Left renal cortex interstitium (tissue), 4 donors: Measurements from ENCODE around the gene ETV3. TPM values are rescaled to one million over a fixed set of nuclear protein-coding genes. Genes with fewer than 3 reads are reported as not detected.

Experiments
- DNase-seq, 4 donors: peaks; one replicate each; pipeline ENCODE4 v3.0.0-alpha.2; 2013; ENCODE audit warnings: low read depth in 4 of 4, low spot score in 2 of 4, missing footprints in 1 of 4
- polyA plus RNA-seq, 4 donors: library from polyadenylated mRNA; unstranded; fragments of 120-200 nt; gene quantifications; one replicate each; pipeline ENCODE4 v1.2.1, GENCODE V29; 2013; ENCODE audit not compliant: insufficient read length in 4 of 4

Gene ETV3
- polyA plus RNA-seq, 4 donors = 25.9 to 27.5 (median 26.3) TPM

DNA sequence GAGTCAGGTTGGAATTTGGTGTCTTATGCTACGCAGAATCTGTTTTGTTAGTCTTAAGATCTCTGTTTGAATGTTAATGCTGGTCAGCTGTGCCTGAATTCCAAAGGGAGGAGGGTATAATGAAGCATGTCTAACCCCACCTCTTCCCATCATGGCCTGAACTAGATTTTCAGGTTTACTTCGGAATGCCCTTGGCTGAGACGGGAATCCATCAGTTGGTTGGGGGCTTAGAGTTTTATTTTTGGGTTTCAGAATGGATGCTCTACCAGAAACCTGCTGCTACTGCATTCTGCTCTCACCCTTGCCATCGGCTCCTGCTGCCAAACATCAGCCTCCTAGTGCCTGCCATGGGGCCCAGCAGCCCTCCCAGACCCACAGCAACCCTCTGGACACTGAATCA is 24.1 kb upstream of the ETV3 start:
- no peak for DNase-seq

DNA sequence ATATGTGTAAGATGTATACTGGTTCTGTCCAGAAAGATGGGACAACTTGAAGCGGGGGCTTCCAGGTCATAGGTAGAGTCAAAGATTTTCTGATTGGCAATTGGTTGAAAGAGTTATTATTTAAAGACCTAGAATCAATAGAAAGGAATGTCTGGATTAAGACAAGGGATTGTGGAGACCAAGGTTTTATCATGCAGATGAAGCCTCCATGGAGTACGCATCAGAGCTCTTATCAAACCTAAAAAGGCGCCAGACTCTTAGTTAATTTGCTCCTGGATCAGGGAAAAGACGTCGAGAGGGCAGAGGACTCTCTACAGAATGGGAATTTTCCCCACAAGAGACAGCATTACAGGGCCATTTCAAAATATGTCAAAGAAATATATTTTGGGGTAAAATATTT is 23.7 kb upstream of the ETV3 start:
- no peak for DNase-seq

DNA sequence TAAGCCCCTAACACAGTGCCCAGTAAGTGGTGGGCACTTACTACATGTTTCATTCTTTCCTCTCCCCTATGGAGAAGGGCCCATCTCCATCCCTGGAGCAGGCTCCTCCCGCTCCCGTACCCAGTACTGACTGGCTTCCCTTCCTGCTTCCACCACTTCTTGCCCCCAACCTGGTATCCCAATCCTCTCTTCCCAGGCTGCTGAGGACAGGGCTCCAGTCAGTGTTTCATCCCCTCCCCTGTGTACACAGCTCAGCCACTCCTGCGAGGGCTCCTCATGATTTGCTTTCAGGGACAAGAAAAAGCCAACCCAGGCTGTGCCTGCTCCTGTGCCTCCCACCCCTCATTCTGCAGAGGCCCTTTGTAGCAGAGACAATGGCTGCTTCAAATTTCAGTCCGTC is 20.8 kb upstream of the ETV3 start:
- DNase-seq = no peak

DNA sequence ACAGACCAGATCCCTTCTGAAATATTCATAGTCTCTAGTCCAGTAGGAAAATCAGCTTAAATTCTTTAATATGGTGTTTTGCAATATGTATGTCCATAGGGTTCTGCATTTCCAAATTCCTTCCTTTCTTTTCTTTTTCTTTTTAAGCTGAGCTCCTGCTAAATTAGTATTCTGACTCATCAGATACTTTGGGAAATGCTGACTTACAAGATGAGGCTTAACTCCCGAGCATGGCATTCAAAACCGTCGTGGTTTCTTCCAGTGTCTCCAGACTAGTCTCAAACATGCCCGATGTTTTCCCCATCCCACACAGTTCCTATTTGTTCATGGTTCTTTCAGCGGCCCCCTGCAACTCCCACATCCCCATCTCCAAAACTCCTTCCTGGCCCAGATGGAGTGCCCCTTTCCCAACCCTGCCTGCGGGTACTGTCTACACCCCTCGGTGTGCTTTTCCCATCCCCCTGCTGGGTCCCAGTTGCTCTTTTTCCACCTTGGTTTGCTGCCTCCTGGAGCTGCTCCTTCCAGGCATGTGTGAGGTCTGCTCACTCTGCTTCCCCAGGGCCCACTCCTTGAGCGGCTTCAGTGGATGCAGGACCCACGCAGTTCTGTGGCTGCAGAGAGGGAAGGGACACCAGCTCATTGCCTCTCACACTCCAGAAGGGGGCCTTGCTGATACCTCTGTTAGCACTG is 19.5 kb upstream of the ETV3 start:
- DNase-seq = no peak

DNA sequence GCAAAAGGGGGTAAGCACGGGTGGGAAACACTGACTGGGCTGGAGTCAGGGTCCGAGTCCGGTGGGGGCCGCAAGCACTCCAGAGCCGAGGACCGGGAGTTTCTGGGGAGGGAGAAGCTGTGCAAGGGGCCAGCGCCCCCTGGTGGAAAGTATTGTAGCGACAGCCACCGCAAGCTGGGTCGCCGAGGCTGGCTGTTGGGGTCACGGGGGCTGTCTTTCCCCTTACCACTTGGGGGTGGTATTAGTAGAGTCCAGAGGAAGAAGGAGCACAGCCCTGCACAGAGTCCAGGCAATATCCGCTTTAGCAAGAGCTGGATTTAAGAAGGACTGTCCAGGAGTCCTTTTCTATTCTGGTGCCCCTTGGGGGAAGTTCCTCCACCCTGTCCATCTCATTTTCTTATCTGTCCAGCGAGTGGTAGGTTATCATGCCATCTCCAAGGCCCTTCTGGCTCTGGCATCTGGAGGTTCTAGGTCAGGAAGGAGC is 17.9 kb upstream of the ETV3 start:
- DNase-seq = peak in 2 of 4 donors; percentile 49 to 59

DNA sequence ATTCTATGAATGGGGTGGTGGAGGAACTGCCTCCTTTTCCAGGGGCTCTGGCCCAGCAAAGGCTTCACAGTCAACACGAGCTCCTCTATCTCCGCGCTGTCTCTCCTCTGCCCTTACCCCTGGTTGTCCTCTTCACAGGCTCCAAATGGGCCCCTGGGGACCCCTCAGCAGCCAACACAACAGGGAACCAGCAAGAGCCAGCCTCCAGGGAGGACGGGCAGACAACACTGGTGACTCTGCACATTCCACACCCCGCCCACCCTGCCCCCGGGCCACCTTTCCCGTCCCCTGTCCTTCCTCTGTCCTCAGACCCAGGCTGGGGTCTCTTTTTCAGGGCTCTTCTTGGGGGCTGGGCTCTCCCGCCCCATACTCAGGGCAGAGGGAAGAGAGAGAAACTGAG is 17.5 kb upstream of the ETV3 start:
- DNase-seq = no peak

DNA sequence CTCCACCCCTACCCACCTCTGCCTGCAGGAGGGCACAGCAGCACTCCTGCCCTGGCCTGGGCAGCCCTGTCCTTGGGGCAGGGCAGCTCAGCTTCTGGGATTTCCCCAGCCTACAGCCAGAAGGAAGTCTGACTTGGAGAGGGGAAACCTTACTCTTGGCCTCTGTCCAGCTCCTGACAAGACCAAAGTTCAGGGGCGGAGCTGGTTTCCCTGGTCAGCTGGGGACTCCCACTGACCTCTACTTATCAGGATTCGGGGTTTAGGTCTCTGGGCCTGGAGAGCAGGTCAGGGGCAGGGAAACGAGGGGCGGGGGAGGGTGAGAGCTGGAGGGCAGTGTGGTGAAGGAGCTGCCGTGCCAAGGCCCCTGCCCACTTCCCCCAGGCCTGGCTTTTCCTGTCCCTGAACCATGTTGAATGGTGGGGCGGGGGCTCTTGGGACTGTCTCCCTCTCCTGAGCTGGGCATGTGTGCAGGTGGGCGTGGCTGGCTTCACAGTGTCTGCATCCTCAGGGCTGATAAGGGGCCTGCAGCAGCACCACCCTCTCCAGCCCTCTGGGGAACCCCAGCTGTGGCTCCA is 16.8 kb upstream of the ETV3 start:
- DNase-seq = peak in 1 of 4 donors; percentile 41

DNA sequence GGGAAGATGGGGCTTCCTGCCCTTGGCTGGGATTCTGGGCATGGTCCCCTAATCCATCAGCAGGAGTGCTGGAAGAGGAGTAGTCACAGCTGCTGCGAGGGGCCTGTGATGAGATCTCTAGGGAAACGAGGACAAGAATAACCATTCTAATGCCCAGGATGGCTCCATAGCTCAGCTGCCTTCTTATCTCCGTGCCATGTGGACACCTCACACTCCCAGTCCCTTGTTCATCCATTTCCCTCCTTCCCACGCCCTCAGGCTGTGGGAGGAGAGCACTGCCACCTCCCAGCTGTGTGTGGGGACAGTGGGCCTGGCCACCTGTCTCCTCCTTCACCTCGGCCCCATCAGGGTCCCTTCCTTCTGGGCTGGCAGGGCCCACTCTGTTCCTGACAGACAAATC is 16.1 kb upstream of the ETV3 start:
- no peak for DNase-seq

DNA sequence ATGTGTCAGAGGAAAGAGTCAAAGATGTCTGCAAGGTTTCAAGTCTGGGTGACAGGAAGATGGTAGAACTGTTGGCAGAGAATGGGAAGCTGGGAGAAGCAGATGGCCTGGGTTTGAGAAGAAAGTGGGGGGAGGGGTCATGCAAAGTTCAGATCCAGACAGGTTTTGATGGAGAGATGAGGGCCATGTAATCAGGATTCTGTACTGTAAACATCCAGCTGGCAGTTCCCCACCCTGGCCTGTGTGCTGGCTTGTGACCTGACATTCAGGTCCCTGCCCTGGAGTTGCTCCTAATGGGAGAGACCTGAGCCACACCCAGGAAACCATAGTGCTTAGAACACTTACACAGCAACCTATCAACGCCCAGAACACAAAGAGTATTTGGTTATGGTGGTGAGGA is 15.6 kb upstream of the ETV3 start:
- DNase-seq = no peak

DNA sequence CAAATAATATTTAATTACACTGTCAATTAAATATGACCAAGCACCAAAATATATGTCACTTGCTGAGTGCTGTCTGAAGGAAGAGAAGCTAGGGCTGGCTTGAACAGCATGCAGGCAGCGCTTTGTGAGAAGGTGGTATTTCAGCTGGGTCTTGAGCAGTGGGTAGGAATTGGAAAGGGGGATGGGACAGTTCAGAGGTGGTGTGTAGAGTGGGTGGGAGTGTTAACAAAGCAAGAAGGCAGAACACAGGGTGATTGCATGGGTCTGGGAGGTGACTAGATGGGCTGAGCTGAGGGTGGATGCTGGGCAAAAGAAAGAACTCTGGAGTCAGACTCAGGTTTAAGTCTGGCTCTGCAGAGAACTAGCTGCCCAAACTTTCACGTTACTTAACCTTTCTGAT is 14.3 kb upstream of the ETV3 start:
- DNase-seq = no peak

DNA sequence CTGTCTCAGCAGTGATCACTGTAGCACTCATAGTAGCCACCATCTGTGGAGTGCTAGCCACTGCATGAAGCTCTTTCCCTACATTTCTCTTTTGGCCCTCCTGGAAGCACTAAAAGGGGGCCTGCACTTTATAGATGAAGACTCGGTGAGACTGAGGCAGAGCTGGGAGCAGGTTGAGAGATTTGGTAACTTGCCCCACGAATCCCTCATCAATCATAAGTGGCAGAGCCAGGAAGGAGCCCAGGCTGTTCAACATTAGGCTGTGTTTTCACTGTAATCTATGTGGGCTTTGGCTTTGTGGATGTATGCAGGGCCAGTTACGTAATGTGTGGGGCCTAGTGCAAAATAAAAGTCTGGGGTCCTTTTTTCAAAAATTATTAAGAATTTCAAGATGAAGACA is 13.3 kb upstream of the ETV3 start:
- DNase-seq = no peak

DNA sequence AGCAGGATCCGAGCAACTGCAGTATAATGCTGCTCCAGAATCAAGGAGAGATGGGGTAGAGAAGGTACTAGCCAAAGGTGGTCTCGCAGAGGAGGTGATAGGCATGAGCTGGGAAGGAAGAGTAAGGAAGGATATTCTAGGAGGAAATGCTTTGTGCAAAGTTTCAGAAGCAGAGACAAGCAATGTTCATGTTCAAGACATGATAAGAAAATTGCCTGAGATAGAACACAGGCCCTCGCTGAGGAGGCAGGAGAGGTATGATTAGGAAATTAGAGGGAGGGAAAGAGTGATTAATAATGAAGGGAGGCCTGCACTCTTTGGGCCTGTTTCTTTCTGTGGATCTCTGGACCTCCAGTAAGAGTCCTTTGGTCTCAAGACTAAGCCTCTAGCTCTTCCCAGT is 12.9 kb upstream of the ETV3 start:
- no peak for DNase-seq

DNA sequence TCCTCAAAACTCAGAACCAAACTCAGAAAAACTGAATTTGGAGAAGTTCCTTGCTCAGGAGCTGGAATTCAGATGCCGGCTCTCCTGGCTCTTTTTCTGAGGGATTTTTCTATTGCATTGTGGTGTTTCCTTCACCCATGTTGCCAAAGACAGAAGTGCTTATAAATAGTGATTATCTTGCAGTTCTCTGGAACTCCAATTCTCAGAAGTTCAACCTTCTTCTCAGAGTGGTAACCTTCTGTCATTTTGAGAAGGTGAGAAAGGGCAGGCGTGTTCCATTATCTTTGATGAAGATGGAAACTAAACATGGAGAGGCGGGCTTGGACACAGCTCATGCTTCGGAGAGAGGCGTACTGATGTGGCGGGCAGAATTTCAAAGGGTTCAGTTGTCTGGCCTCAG is 12.4 kb upstream of the ETV3 start:
- DNase-seq = no peak

DNA sequence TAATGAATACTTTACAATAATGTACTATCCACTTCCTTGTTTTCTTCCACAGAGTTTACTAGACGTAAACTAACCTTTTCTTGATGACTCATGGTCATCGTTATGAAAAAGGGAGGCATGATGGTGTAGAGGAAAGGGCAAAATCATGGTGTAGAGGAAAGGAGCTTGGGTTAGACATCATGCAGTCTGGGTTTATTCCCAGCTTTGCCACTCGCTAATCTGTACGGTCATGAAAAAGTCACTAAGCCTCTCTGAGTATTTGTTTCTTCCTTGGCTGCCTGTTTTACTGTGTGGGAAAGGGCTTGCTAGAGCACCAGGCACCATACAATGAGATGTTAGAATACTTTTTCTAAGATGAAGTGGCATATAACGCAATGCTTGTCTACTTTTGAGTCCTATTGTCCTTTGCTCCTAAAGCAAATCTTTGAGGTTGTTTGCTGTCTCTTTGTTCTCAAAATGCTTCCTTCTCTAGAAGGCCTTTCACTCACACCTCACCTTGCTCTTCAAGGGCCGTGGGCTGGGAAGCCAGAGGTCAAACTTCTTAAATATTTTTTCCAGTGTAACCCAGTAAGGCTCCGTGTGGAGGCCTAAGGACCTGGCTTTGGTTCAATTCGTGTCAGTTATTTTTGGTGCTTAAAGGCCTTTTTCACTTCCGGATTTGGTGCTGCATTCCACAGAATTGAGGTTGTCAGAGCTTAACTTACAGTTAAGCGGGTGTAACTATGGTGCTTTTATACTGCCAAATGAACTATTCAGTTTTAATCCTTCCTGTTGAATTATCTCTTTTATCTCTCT is 9.9 kb upstream of the ETV3 start:
- peak in 1 of 4 donors; percentile 26 for DNase-seq

DNA sequence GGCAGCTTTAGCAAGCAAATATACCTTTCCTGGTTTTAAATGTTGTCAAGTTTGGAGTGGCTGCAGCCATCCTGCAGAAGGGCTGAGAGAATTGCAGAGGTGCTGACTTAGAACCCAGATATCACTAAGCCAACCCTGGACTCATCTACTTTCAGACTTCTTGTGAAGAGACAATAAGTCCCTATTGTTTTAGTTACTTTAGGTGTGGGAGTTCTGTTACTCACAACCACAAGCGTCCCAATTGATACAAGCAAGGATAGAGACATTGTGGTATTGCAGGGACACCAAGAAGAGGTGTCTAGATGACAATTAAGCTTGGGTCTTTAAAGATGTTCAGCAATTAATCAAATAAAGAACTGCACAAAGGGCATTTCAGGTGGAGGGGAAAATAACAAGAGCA is 8.8 kb upstream of the ETV3 start:
- no peak for DNase-seq

DNA sequence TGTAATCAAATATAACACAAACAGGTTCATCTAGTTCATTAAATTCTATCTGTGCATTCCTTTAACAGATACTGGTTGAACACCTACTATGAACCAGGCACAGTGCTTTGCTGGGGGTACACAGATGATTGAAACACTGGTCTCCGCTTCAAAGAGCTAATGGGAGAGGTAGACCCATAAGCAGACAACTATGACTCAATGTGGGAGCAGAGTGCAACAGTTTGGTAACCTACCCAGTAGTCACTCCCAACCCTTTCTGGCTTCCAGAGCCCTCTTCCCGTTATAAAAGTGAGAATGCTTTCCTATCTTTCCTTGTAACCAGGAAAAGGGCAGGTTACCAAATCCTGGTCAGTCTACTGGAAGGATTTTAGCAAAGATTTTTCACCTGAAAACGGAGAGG is 8.0 kb upstream of the ETV3 start:
- DNase-seq = no peak

DNA sequence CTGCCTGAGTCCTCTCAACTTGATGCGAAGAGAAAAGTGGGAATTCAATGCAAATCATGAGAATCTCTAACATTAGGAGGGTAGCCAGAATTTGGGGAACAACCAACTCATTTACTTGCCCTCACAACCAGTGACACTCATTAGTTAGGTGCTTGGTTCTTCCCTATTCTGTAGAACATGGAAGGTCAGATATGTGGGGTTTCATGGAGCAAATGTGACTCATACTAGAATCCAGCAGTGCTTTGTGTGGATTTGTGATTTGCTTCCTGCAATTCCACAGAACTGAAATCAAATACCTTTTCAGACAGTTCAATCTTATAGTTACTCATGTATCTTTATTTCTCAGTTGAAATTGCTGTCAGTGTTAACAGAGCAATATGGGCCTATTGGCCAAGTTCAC is 6.9 kb upstream of the ETV3 start:
- DNase-seq = no peak

DNA sequence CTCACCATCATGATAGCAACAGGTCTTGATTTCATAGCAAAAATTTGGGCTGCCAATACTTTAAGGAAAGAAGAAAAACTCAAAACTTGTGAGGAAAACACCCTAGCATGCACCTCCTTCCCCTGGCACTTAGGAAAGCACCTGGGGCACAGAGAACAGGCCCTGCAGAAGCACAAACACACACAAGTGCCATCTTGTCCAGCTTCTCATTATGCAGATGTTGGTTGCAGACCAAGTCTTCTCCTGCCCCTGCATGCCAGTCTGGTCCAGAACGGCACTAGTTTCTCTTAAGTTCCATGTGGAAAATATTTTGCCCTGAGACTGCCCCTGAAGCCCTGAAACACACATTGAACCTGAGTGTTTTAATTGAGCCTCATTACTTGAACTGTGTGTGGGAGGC is 6.3 kb upstream of the ETV3 start:
- DNase-seq = no peak

DNA sequence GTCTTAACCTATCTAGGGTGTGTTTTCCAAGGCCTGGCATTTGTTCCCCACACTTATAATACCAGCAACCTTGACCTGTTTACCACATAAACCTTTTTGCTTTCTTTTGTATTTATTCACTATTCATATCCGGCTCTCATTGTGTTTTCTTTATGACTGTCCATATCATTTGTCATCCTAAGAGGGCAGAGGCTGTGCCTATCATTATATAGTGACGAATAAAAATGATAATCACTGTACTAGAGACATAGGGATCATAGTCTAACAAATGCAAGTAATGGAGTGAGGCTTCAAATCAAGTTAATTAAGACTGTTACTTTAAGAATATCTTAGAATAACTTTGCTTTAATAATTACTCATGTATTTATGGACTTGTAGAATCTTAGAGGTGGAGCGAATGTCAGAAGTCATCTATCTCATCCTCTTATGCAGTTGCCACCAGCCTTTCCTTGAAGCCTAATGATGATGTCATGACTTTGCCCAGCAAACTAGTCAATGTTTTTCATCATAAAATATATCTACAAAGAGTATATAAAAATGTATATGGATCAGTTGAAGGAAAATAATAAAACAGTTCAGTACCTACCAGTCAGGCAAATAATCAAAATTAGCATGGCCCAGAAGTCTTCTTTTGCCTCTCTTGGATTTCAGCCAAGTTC is 4.7 kb upstream of the ETV3 start:
- no peak for DNase-seq

DNA sequence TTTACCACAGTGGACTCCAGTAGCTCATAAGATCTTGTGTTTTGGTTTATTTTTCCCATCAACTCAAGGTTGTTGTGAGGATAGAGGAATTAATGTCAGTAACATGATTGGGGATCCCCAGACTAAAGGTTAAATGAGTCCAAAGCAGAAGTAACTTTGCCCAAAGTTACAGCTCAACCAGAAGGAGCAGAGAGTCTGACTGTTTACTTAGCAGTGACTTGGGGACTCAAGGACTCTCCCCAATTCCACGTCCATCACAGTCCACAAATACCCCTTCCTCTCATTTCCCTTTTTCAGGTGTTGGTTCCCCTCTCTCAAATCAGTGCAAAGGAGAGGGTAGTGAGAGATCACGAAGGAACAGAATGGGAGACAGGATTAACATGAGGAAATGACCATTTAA is 4.0 kb upstream of the ETV3 start:
- no peak for DNase-seq

DNA sequence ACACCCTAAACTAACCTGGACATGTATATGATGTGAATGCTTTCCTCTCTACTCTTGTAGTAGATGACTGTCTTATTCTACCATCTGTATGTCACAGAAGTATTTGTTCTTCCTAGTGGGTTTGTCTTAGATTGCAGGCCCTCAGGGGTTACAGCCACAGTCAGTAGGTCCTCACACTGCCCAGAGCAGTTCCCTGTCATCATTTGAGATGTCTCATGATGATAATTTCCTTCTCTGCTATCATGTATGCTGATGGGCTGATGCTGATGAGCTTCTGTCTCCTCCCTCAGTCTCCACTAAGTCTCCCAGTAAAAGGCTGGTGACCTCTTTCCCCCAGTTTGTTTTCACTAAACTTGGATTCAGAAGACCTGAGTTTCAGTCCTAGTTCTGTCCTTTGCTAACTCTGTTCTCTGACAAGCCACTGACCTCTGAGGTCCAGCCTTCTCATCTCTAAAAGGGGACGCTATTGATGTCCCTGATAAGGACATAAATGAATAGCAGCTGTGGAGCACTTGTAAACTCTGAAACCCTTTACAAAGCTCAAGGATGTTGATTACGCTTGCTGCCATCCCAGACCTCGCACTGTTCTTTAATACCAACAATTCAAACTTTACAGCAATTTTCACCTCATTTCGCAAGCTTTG is 3.1 kb upstream of the ETV3 start:
- no peak for DNase-seq
